Measurements from ENCODE around the gene PHLPP1.

DNA sequence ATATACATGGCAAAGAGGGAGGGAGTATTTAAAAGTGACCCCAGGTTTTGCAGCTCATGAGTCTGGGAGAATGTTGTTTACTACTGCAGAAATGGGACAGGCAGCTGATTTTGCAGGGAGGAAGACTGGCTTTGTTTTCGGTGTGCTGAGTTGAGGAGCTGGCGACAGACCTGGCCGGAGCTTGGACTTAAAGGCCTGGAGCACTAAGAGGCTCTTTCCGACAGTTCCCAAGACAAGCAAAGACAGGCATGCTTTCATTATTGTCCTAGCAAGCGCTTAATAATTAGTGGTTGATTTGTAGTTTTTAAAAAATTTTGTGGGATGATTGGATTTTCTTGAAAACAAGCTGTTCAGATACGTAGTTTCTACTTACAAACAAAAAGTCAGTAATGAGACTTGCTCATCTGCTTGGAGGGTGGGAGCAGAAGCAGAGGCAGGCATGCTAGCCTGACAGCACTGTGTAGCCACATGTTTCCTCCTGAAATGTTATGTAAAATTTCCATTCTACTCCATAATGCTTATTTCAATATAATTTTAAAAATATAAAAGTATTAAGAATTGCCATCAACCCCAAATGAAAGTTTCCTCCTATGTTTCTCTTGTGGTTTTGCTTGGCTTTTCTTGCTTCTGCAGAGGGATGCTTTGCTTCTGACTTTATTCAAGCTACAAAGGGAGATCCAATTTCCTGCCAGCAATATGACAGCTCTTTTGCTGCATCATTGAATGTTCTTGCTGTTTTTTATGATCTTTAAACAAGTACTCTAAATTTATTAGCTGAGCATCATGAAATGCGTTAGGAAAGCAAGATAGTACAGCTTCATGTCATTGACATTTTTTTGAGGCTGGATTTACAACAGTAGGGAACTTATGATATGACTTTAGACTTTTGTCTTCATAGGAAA lies 75.8 kb downstream of the PHLPP1 start:
- TF ChIP-seq, protein P1, sequence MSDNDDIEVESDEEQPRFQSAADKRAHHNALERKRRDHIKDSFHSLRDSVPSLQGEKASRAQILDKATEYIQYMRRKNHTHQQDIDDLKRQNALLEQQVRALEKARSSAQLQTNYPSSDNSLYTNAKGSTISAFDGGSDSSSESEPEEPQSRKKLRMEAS (IDR thresholded peaks at IDR 0.05), result no peak
- TF ChIP-seq YY1 (IDR thresholded peaks at IDR 0.05; ENCODE audit: low read depth) (no peak), CREB1 (IDR thresholded peaks at IDR 0.05; ENCODE audit: low read depth) (no peak), CEBPB (IDR thresholded peaks at IDR 0.05) (no peak), EP300 (IDR thresholded peaks at IDR 0.05; ENCODE audit: borderline replicate concordance) (no peak)
